ENCODE data around the gene AK5. TPM values are rescaled to one million over a fixed set of nuclear protein-coding genes. Genes with fewer than 3 reads are reported as not detected.

AK5 gene
- total and polyA plus RNA-seq, 2 of the 4 experiments (the other 2 are of a cell fraction): 22.5 to 25.8 TPM

DNA sequence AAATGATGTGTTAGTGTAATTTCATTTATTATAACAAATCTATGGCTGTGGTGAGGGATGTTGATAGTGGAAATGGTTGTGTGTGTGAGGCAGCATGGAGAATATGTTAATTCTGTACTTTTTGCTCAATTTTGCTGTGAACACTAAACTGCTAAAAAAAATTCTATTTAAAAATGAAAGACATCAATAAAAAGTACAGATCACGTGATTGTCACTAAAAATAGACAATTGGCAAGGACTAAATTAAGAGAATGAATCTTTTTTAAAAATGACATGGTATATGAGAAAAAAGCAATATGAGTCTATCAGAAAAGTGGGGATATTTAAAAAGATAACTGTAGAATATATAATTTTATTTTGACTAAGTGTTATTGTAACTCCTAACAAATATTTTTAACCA, 46.9 kb upstream of the AK5 start:
- H3K79me1 ChIP-seq (ENCODE audit: low read depth in 1 of 2, low read length in 2 of 2): no peaks in the 10 kb centered on the region
- BruUV-seq (replicated peaks): no TSS peak
- H3K36me3 ChIP-seq (ENCODE audit: control insufficient read depth, insufficient read depth, low read length): no peaks in the 10 kb centered on the region
- no peak overlapping the region for H2AFZ ChIP-seq (replicated peaks; ENCODE audit: low read length, poor library complexity)
- no peaks in the 10 kb centered on the region for H3K9me1 ChIP-seq (ENCODE audit: insufficient read depth, low read length)
- no peak overlapping the region for H3K4me2 ChIP-seq (ENCODE audit: low read depth, low read length)
- no peak overlapping the region for H2AK5ac ChIP-seq (ENCODE audit: low read depth, low read length)
- H3K56ac ChIP-seq (ENCODE audit: extremely low read depth, insufficient read depth, low read length): no peak overlapping the region
- H4K8ac ChIP-seq (ENCODE audit: low read depth in 2 of 2, low read length in 2 of 2): no peak overlapping the region
- H3K4me3 ChIP-seq (ENCODE audit: insufficient read depth, low read depth, low read length): no peak overlapping the region
- H3K9ac ChIP-seq (ENCODE audit: low read depth, low read length): no peak overlapping the region
- intact Hi-C loops (cut with micrococcal nuclease): no loop called here
- no peak overlapping the region for H2BK20ac ChIP-seq (ENCODE audit: low read depth, low read length)
- no peak overlapping the region for H2BK5ac ChIP-seq (ENCODE audit: low read depth, low read length, poor library complexity, severe bottlenecking)
- no peak overlapping the region for H4K91ac ChIP-seq (ENCODE audit: insufficient read depth, low read depth, low read length)
- DNase-seq (no peak), ATAC-seq (ENCODE audit: low read depth) (no peak)
- no peaks in the 10 kb centered on the region for H3K4me1 ChIP-seq (ENCODE audit: control insufficient read depth, insufficient read depth, low read length)
- H4K20me1 ChIP-seq (ENCODE audit: insufficient read depth, low read length): no peaks in the 10 kb centered on the region
- dilution Hi-C loops (cut with HindIII; ENCODE audit: low sequenced_read_pairs, unreplicated experiment): no loop called here
- in situ Hi-C loops (cut with MboI; ENCODE audit: low sequenced_read_pairs): no loop called here
- CTCF ChIA-PET: no interaction called here
- H2BK120ac ChIP-seq (ENCODE audit: low read depth, low read length): no peak overlapping the region
- no peak overlapping the region for H4K5ac ChIP-seq (ENCODE audit: low read depth, low read length)
- POLR2A ChIA-PET (ENCODE audit: unreplicated experiment): no interaction called here
- H3K23ac ChIP-seq (ENCODE audit: low read depth, low read length): no peak overlapping the region
- TF ChIP-seq, protein P1, sequence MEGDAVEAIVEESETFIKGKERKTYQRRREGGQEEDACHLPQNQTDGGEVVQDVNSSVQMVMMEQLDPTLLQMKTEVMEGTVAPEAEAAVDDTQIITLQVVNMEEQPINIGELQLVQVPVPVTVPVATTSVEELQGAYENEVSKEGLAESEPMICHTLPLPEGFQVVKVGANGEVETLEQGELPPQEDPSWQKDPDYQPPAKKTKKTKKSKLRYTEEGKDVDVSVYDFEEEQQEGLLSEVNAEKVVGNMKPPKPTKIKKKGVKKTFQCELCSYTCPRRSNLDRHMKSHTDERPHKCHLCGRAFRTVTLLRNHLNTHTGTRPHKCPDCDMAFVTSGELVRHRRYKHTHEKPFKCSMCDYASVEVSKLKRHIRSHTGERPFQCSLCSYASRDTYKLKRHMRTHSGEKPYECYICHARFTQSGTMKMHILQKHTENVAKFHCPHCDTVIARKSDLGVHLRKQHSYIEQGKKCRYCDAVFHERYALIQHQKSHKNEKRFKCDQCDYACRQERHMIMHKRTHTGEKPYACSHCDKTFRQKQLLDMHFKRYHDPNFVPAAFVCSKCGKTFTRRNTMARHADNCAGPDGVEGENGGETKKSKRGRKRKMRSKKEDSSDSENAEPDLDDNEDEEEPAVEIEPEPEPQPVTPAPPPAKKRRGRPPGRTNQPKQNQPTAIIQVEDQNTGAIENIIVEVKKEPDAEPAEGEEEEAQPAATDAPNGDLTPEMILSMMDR (conservative IDR thresholded peaks at IDR 0.05; ENCODE audit: low read depth, low read length): no peak
- TF ChIP-seq, protein P2, sequence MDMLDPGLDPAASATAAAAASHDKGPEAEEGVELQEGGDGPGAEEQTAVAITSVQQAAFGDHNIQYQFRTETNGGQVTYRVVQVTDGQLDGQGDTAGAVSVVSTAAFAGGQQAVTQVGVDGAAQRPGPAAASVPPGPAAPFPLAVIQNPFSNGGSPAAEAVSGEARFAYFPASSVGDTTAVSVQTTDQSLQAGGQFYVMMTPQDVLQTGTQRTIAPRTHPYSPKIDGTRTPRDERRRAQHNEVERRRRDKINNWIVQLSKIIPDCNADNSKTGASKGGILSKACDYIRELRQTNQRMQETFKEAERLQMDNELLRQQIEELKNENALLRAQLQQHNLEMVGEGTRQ (IDR thresholded peaks at IDR 0.05; ENCODE audit: low read depth, low read length): no peak
- TF ChIP-seq MAFK (IDR thresholded peaks at IDR 0.05; ENCODE audit: low read depth, low read length) (no peak), CEBPB (IDR thresholded peaks at IDR 0.05; ENCODE audit: low read depth, low read length) (no peak), FOS (IDR thresholded peaks at IDR 0.05; ENCODE audit: low read depth, low read length) (no peak), RCOR1 (IDR thresholded peaks at IDR 0.05; ENCODE audit: insufficient replicate concordance, low read length) (no peak), CHD1 (IDR thresholded peaks at IDR 0.05; ENCODE audit: low read depth, low read length) (no peak), RAD21 (IDR thresholded peaks at IDR 0.05; ENCODE audit: low read length) (no peak), POLR2A (IDR thresholded peaks at IDR 0.05; ENCODE audit: low read depth, low read length) (no peak), SMC3 (IDR thresholded peaks at IDR 0.05; ENCODE audit: low read depth, low read length) (no peak)
- TF ChIP-seq, protein P3, sequence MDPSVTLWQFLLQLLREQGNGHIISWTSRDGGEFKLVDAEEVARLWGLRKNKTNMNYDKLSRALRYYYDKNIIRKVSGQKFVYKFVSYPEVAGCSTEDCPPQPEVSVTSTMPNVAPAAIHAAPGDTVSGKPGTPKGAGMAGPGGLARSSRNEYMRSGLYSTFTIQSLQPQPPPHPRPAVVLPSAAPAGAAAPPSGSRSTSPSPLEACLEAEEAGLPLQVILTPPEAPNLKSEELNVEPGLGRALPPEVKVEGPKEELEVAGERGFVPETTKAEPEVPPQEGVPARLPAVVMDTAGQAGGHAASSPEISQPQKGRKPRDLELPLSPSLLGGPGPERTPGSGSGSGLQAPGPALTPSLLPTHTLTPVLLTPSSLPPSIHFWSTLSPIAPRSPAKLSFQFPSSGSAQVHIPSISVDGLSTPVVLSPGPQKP (IDR thresholded peaks at IDR 0.05; ENCODE audit: borderline replicate concordance, low read depth, low read length): no peak
- H3K9me3 ChIP-seq (ENCODE audit: control insufficient read depth, insufficient read depth, low read length): no peaks in the 10 kb centered on the region
- H3K14ac ChIP-seq (replicated peaks; ENCODE audit: low read depth, low read length): no peak overlapping the region
- WGBS, 2 experiments (ENCODE audit: extremely low coverage in 2 of 2, insufficient read length in 1 of 2): no CpG with 5 or more reads among the region's 1 CpG
- no peak overlapping the region for H3K4ac ChIP-seq (ENCODE audit: low read depth, low read length)
- H3K27me3 ChIP-seq (ENCODE audit: control insufficient read depth, insufficient read depth, low read length): no peaks in the 10 kb centered on the region
- no peak overlapping the region for H2AK9ac ChIP-seq (replicated peaks; ENCODE audit: low read depth, low read length, poor library complexity)
- no peak overlapping the region for H3K27ac ChIP-seq (ENCODE audit: insufficient read depth, low read length)
- no peak overlapping the region for H2BK15ac ChIP-seq (ENCODE audit: low read depth, low read length)
- no peak overlapping the region for H3K18ac ChIP-seq (ENCODE audit: low read depth, low read length)
